K562 treated with DMSO at 1 percent for 4 hours (cell line): ENCODE results near the gene ZMIZ2. TPM values are rescaled to one million over a fixed set of nuclear protein-coding genes. Genes with fewer than 3 reads are reported as not detected.

Source experiments
- total RNA-seq: library from RNA; unstranded; fragments of 300-600 nt; gene quantifications from 2 replicates; pipeline ENCODE4 v1.2.3, GENCODE V29; 2022; ENCODE audit not compliant: insufficient read depth

ZMIZ2 gene, protein sequence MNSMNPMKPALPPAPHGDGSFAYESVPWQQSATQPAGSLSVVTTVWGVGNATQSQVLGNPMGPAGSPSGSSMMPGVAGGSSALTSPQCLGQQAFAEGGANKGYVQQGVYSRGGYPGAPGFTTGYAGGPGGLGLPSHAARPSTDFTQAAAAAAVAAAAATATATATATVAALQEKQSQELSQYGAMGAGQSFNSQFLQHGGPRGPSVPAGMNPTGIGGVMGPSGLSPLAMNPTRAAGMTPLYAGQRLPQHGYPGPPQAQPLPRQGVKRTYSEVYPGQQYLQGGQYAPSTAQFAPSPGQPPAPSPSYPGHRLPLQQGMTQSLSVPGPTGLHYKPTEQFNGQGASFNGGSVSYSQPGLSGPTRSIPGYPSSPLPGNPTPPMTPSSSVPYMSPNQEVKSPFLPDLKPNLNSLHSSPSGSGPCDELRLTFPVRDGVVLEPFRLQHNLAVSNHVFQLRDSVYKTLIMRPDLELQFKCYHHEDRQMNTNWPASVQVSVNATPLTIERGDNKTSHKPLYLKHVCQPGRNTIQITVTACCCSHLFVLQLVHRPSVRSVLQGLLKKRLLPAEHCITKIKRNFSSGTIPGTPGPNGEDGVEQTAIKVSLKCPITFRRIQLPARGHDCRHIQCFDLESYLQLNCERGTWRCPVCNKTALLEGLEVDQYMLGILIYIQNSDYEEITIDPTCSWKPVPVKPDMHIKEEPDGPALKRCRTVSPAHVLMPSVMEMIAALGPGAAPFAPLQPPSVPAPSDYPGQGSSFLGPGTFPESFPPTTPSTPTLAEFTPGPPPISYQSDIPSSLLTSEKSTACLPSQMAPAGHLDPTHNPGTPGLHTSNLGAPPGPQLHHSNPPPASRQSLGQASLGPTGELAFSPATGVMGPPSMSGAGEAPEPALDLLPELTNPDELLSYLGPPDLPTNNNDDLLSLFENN
- 10.5 and 17.3 TPM in 2 replicates for total RNA-seq

DNA sequence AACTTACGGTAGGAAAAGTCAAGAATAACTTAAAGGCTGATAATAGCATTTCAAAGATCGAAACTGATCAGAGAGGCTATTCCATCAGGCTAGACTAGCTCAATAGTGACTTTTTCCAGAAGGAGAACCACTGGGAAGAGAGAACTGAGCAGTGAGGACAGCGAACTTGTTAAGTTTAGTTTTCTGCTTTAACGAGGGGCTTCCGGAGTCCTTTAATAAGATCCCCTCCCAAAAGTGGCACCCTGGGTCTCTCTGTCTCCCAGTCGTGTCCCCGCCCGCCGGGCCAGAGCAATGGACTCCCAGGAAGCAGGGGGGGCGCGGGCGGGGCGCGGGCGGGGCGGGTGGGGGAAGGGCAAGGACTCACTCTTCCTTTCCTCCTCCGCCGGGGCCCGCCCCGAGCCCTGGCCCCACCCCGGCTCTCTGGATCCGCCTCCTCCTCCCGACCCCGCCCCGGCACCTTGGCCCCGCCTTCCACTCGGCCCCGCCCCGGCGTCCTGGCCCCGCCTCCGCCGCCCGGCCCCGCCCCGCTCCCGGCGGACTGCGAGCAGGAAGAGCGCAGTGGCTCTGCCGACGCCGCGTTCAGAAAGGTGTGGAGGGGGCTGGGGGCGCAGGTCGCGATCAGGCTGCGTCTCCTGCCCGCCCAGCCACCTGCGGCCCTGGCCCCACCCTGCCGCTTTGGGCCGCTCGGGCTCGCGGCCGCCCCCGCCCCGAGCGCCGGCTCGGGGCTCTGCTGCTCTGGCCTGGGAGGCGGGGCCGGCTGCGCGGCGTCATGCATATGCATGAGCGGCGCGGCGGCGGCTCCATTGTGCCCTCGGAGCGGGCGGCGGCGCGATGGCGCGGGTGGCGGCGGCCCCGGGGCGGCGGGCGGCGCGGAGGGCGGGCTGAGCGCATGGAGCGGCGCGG, at the start of gene ZMIZ2:
Gene ZMIZ2, plus strand, starts transcription at position 803 of the 903 bp plus-strand sequence. CDS start 7,403 bp downstream, outside the sequence.

DNA sequence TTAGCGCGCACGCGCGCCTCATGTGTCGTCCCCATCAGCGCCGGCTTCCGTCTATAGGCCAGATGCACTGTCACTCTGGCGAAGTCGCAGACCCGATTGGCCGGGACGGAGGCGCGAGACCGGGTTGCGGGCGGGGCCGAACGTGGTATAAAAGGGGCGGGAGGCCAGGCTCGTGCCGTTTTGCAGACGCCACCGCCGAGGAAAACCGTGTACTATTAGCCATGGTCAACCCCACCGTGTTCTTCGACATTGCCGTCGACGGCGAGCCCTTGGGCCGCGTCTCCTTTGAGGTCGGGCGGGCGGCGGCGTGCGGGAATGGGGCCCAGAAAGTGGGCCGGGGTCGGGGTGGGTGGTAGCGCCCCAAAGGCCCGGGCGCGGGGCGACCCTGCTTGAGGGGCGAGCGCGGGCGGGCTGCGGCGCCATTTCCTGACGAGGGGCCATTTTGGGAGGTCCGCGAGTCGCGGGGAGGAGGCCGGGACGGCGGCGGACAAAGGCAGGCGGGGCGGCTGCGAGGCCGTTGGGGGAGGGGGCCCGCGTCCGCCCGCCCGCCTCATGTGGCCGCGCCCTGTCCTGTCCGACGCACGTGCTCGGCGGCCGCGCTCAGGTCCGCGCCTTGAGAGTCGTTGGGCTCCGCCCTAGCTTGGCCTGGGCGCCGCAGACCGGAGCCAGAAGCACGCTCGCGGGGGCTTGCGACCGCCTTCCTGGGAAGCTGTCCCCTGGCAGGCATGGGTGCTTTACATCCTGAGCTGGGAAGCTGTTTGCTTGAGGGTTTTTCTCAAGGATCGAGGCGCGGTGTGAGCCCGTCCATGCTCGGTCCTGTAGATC, 48.1 kb downstream of the ZMIZ2 start, which contains the start of gene PPIA:
Gene PPIA, plus strand, starts transcription at position 178 of the 825 bp plus-strand sequence. Its CDS starts 44 bp downstream, at position 222.

Other genes starting within 250 kb of the ZMIZ2 start
- 0.19 TPM in 1 of 2 replicates, not detected in the other for gene NPC1L1, start 207.5 kb upstream of the ZMIZ2 start, total RNA-seq
- 57.7 and 58.1 TPM in 2 replicates for gene DDX56, start 174.9 kb upstream of the ZMIZ2 start, total RNA-seq
- 56.1 and 62.5 TPM in 2 replicates for gene TMED4, start 166.6 kb upstream of the ZMIZ2 start, total RNA-seq
- gene OGDH, start 142.2 kb upstream of the ZMIZ2 start, total RNA-seq: 84.4 and 88.1 TPM in 2 replicates
- gene PPIA, start 47.8 kb downstream of the ZMIZ2 start, total RNA-seq: 1,560 and 1,620 TPM in 2 replicates
- 263 and 275 TPM in 2 replicates for gene H2AZ2, start 99.2 kb downstream of the ZMIZ2 start, total RNA-seq
- 5.5 and 8.1 TPM in 2 replicates for gene PURB, start 136.7 kb downstream of the ZMIZ2 start, total RNA-seq
- 0.31 TPM in 1 of 2 replicates, not detected in the other for gene MYO1G, start 230.2 kb downstream of the ZMIZ2 start, total RNA-seq